Upper lobe of right lung (tissue), 1 donor: Measurements from ENCODE around the gene NUPR2. TPM values are rescaled to one million over a fixed set of nuclear protein-coding genes. Genes with fewer than 3 reads are reported as not detected.
A peak's percentile ranks its signal among the peaks of the same experiment; 100 is the strongest.
"Not testable (repeated sequence)": the region's sequence is repeated elsewhere in the genome, so short reads cannot be mapped to it uniquely, and the experiment has no call there.

Source experiments
- ATAC-seq: fragments of 200-7000 bp; cut with Tn5 transposase; one replicate; pipeline ENCODE4 v1.9.1; 2020; ENCODE audit warnings: mild to moderate bottlenecking, moderate library complexity
- DNase-seq: peaks from one replicate; pipeline ENCODE4 v3.0.0-alpha.2; 2020
- H3K27ac ChIP-seq: fragments of 200-600 bp; one replicate; pipeline ENCODE4 v1.8.0; 2022
- H3K27me3 ChIP-seq: fragments of 200-600 bp; one replicate; pipeline ENCODE4 v1.8.0; 2022; ENCODE audit warnings: mild to moderate bottlenecking
- H3K36me3 ChIP-seq: fragments of 200-600 bp; one replicate; pipeline ENCODE4 v1.8.0; 2022
- H3K4me1 ChIP-seq: fragments of 200-600 bp; one replicate; pipeline ENCODE4 v1.8.0; 2022
- H3K4me3 ChIP-seq: fragments of 200-600 bp; one replicate; pipeline ENCODE4 v1.8.0; 2022; ENCODE audit warnings: mild to moderate bottlenecking
- H3K9me3 ChIP-seq: fragments of 200-600 bp; one replicate; pipeline ENCODE4 v1.8.0; 2022
- CTCF ChIP-seq: fragments of 200-600 bp; IDR thresholded peaks from one replicate; pipeline ENCODE4 v1.8.0; 2022; ENCODE audit warnings: antibody characterized with exemption
- intact Hi-C: fragments of 100-400 bp; cut with DNase I; formaldehyde crosslinking; loops from one replicate; pipeline ENCODE4 v1.11.0; 2022
- total RNA-seq: library from RNA; stranded (reverse); fragmentation: NEBNext Ultra II Directional; extraction: Animal tissue kit (Norgen Biotek cat#: 25700); gene quantifications from one replicate; pipeline ENCODE4 v1.2.1, GENCODE V29; 2021
- donor health status: DM: no; HTN: yes; CAD: no; lungs with severe emphysema.

Gene NUPR2
- total RNA-seq, 1 donor from 2014 or later = 0.98 TPM

GRCh38 chr7:56121440-56121839, 5.2 kb upstream of the NUPR2 start:
- TF ChIP-seq CTCF = no peak

GRCh38 chr7:56112244-56112643, 4.0 kb downstream of the NUPR2 start:
- intact Hi-C loops, H3K4me1 ChIP-seq, H3K36me3 ChIP-seq, H3K27ac ChIP-seq, H3K9me3 ChIP-seq, DNase-seq, H3K4me3 ChIP-seq, ATAC-seq: not testable (repeated sequence)
- peaks cover 17% of the 10 kb centered on the region for H3K27me3 ChIP-seq

More at GRCh38 chr7:56121440-56121839, 5.2 kb upstream of the NUPR2 start:
- ATAC-seq = no peak
- Histone ChIP-seq H3K36me3 (no peaks in the 10 kb centered on the region), H3K27me3 (peaks cover 11% of the 10 kb centered on the region), H3K9me3 (no peaks in the 10 kb centered on the region), H3K4me3 (no peak overlapping the region), H3K4me1 (no peaks in the 10 kb centered on the region), H3K27ac (no peak overlapping the region)
- intact Hi-C loops = no loop called here
- DNase-seq = no peak

- DNase-seq (no peak), ATAC-seq (no peak)
- Histone ChIP-seq H3K27me3 (peaks cover under 1% of the 10 kb centered on the region), H3K4me1 (no peaks in the 10 kb centered on the region), H3K4me3 (no peak overlapping the region), H3K36me3 (no peaks in the 10 kb centered on the region), H3K27ac (no peak overlapping the region), H3K9me3 (no peaks in the 10 kb centered on the region)
- no peak for TF ChIP-seq CTCF
- intact Hi-C loops = no loop called here
These were observed 5.6 kb downstream of the NUPR2 start for GRCh38 chr7:56110611-56111010.

- H3K36me3 ChIP-seq = peaks cover 15% of the 10 kb centered on the region
These were observed 8.3 kb downstream of the NUPR2 start for GRCh38 chr7:56107954-56108258.

DNA sequence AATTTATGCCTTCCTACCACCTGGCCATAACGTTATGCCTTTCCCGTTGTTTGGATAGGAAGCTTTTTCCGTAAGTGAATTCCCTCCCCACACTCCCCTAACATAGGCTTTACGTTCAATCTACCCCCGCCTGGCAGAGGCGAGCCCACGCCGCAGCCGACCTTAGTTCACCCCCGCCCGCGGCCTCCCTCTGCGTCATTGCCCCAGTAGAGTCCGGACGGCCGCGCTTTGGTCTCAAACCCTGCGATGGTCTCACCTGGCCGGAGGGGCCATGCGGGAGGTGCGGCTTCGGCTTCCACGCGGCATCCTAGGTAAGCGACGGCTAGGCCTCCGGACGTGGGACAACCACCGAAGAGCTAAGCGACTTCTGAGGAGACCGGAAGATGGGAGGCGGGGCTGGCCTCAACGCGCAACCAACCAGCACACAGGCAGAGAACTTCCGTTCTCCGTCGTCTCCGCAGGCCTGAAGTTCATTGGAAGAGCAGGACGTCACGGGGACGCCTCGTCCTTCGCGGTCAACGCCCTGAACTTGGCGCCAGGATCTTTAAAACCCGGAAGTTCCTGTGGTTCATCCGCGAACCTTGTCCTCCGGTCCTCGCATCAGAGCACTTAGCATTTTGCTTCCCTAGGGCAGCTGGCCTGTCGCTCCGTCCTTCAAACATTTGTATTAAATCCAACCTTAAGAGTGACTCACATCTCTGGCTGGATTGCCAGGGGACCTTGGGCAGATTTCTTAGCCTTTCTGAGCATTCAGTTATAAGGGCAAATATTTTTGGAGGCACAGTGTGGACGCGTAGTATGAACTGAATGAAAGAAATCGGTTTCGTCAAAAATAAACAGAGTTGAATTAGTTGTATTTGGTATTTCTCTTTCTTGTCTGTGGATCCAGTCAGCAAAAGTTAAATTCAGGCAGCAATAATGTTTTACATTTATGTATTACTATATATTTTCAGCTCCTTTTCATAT, 9.8 kb downstream of the NUPR2 start, which contains the start of gene CHCHD2:
TSS of gene CHCHD2 (minus strand) at position 369 of the 966 bp plus-strand sequence. CDS start at position 306, 63 bp downstream.
- Histone ChIP-seq H3K4me1 (peaks cover 10% of the 10 kb centered on the region), H3K27me3 (no peaks in the 10 kb centered on the region), H3K9me3 (no peaks in the 10 kb centered on the region), H3K4me3 (peak within 1 kb of the TSS; percentile 75), H3K36me3 (peaks cover 30% of the 10 kb centered on the region), H3K27ac (peak within 1 kb of the TSS; percentile 92)
- TF ChIP-seq CTCF = no peak
- ATAC-seq = peak; percentile 100
- peak; percentile 97 for DNase-seq
- intact Hi-C loops = no loop called here

More at GRCh38 chr7:56107954-56108258, 8.3 kb downstream of the NUPR2 start:
- Histone ChIP-seq H3K4me1 (peaks cover 10% of the 10 kb centered on the region), H3K27ac (no peak overlapping the region), H3K27me3 (no peaks in the 10 kb centered on the region), H3K4me3 (no peak overlapping the region), H3K9me3 (no peaks in the 10 kb centered on the region)
- TF ChIP-seq CTCF = no peak
- ATAC-seq (no peak), DNase-seq (no peak)
- intact Hi-C loops = no loop called here

- H3K4me3 ChIP-seq = peak overlapping the region; percentile 75
- H3K36me3 ChIP-seq = peaks cover 39% of the 10 kb centered on the region
- H3K27me3 ChIP-seq = no peaks in the 10 kb centered on the region
- no peak for DNase-seq
- peaks cover 10% of the 10 kb centered on the region for H3K4me1 ChIP-seq
- intact Hi-C loops = no loop called here
- ATAC-seq = peak; percentile 20
- peak overlapping the region; percentile 92 for H3K27ac ChIP-seq
- H3K9me3 ChIP-seq = no peaks in the 10 kb centered on the region
- TF ChIP-seq CTCF = no peak
These were observed 10.7 kb downstream of the NUPR2 start for GRCh38 chr7:56105508-56105907.

- H3K27ac ChIP-seq, DNase-seq, ATAC-seq, H3K4me3 ChIP-seq, H3K27me3 ChIP-seq, H3K4me1 ChIP-seq, intact Hi-C loops, H3K9me3 ChIP-seq: not testable (repeated sequence)
- peaks cover 52% of the 10 kb centered on the region for H3K36me3 ChIP-seq
These were observed 12.1 kb downstream of the NUPR2 start for GRCh38 chr7:56104138-56104537.
